GM12878 (cell line): Measurements from ENCODE around the gene PNRC1. TPM values are rescaled to one million over a fixed set of nuclear protein-coding genes. Genes with fewer than 3 reads are reported as not detected.

Experiments
- ATAC-seq: fragments of 200-7000 bp; cut with Tn5 transposase; 3 replicates; pipeline ENCODE4 v1.9.1; 2020; ENCODE audit warnings: mild to moderate bottlenecking, moderate library complexity
- BruUV-seq: library from RNA; stranded (reverse); fragments of 400-500 nt; replicated peaks from 2 replicates; lab custom pipeline; 2021; lab: Mats Ljungman, UMichigan
- CTCF ChIA-PET: fragments of 300-600 bp; sonication (Branson Sonifier 250); formaldehyde crosslinking; extraction: SDS; loops from one replicate; lab custom pipeline; 2021; ENCODE audit warnings: inconsistent platforms; lab: Yijun Ruan, JAX
- POLR2A ChIA-PET: fragments of 350-600 bp; formaldehyde crosslinking; extraction: SDS; loops from one replicate; lab custom pipeline; 2021; ENCODE audit warnings: inconsistent platforms; lab: Charles Lee
- RAD21 ChIA-PET: fragments of 300-600 bp; sonication (Branson Sonifier 250); formaldehyde crosslinking; loops from one replicate; lab custom pipeline; 2023; ENCODE audit warnings: antibody characterized with exemption; ENCODE audit not compliant: unreplicated experiment; lab: Charles Lee
- SMC1A ChIA-PET: fragments of 300-600 bp; sonication (Branson Sonifier 250); formaldehyde crosslinking; loops from one replicate; lab custom pipeline; 2023; ENCODE audit not compliant: unreplicated experiment, uncharacterized antibody; lab: Charles Lee
- DNase-seq: peaks from one replicate; pipeline ENCODE4 v3.0.0-alpha.2; 2011; ENCODE audit warnings: low read depth, low spot score
- FAIRE-seq: peaks from 3 replicates; lab custom pipeline; 2011; peaks lifted over from hg19 to GRCh38; lab: Jason Lieb, UNC
- H2AFZ ChIP-seq: 2 replicates; pipeline ENCODE4 v1.6.0; 2011; ENCODE audit warnings: low read depth, low read length, control low read depth; ENCODE audit not compliant: control insufficient read depth
- H3K27ac ChIP-seq: 2 replicates; pipeline ENCODE4 v1.5.1; 2011; ENCODE audit warnings: control low read depth; ENCODE audit not compliant: control insufficient read depth, insufficient read depth
- H3K27me3 ChIP-seq, 2 experiments: replicated peaks in 1 of 2; 2 replicates each; pipeline versions ENCODE4 v1.6.0 to v1.6.1; 2011; ENCODE audit warnings: low read length in 1 of 2; ENCODE audit not compliant: control insufficient read depth in 2 of 2, insufficient read depth in 2 of 2
- H3K36me3 ChIP-seq, 2 experiments: 2 replicates each; pipeline ENCODE4 v1.5.1; 2011; ENCODE audit warnings: low read length in 1 of 2; ENCODE audit not compliant: control insufficient read depth in 2 of 2, insufficient read depth in 2 of 2
- H3K4me1 ChIP-seq: 2 replicates; pipeline ENCODE4 v1.6.1; 2011; ENCODE audit warnings: mild to moderate bottlenecking, low read length, moderate library complexity, mixed read lengths; ENCODE audit not compliant: control insufficient read depth, insufficient read depth
- H3K4me2 ChIP-seq: 2 replicates; pipeline ENCODE4 v1.6.0; 2011; ENCODE audit warnings: control low read depth; ENCODE audit not compliant: control insufficient read depth, insufficient read depth
- H3K4me3 ChIP-seq: fragments of 200-600 bp; sonication (generic); 2 replicates; pipeline ENCODE4 v1.5.1; 2016
- H3K79me2 ChIP-seq: 2 replicates; pipeline ENCODE4 v1.6.0; 2011; ENCODE audit warnings: low read length; ENCODE audit not compliant: control insufficient read depth, insufficient read depth
- H3K9ac ChIP-seq: 2 replicates; pipeline ENCODE4 v1.8.0; 2011; ENCODE audit warnings: low read length, control low read depth, mixed read lengths; ENCODE audit not compliant: control insufficient read depth, insufficient read depth
- H3K9me3 ChIP-seq: replicated peaks from 3 replicates; pipeline ENCODE4 v1.5.1; 2011; ENCODE audit warnings: mild to moderate bottlenecking, low read length; ENCODE audit not compliant: control insufficient read depth, insufficient read depth
- H4K20me1 ChIP-seq: 2 replicates; pipeline ENCODE4 v1.6.0; 2011; ENCODE audit not compliant: control insufficient read depth, insufficient read depth
- ATF2 ChIP-seq: IDR thresholded peaks from 2 replicates; pipeline ENCODE4 v1.6.1; 2012; ENCODE audit warnings: low read length, inconsistent platforms
- CBX3 ChIP-seq: fragments of 200-600 bp; sonication (generic); IDR thresholded peaks from 2 replicates; pipeline ENCODE4 v1.6.1; 2016; ENCODE audit warnings: low read depth, borderline replicate concordance
- HCFC1 ChIP-seq: fragments of 150-350 bp; IDR thresholded peaks from 2 replicates; pipeline ENCODE4 v1.6.1; 2014; ENCODE audit warnings: low read length
- IKZF1 ChIP-seq: fragments of 450-650 bp; conservative IDR thresholded peaks from 2 replicates; pipeline ENCODE4 v1.6.1; 2017; ENCODE audit warnings: antibody characterized with exemption, mild to moderate bottlenecking
- IRF5 ChIP-seq: fragments of 450-650 bp; IDR thresholded peaks from 2 replicates; pipeline ENCODE4 v1.6.1; 2017; ENCODE audit warnings: borderline replicate concordance
- NBN ChIP-seq: fragments of 450-650 bp; IDR thresholded peaks from 2 replicates; pipeline ENCODE4 v1.6.1; 2016
- NR2C2 ChIP-seq: IDR thresholded peaks from 2 replicates; pipeline ENCODE4 v1.6.1; 2011; ENCODE audit warnings: borderline replicate concordance, low read depth; ENCODE audit not compliant: control insufficient read depth, insufficient read length
- PML ChIP-seq: IDR thresholded peaks from 2 replicates; pipeline ENCODE4 v1.6.1; 2012; ENCODE audit warnings: low read length, inconsistent platforms
- SIX5 ChIP-seq: IDR thresholded peaks from 2 replicates; pipeline ENCODE4 v1.6.1; 2011; ENCODE audit warnings: mild to moderate bottlenecking, low read depth, low read length, moderate library complexity; ENCODE audit not compliant: severe bottlenecking
- SREBF1 ChIP-seq: IDR thresholded peaks from 2 replicates; pipeline ENCODE4 v1.6.1; 2012; ENCODE audit warnings: mild to moderate bottlenecking, low read length
- SREBF2 ChIP-seq: IDR thresholded peaks from 2 replicates; pipeline ENCODE4 v1.6.1; 2012; ENCODE audit warnings: mild to moderate bottlenecking, low read length
- ZBTB40 ChIP-seq: fragments of 450-650 bp; IDR thresholded peaks from 2 replicates; pipeline ENCODE4 v1.6.1; 2016; ENCODE audit warnings: mild to moderate bottlenecking, moderate library complexity, borderline replicate concordance
- ZNF687 ChIP-seq: fragments of 450-650 bp; IDR thresholded peaks from 2 replicates; pipeline ENCODE4 v1.6.1; 2017; ENCODE audit warnings: mild to moderate bottlenecking, moderate library complexity
- WGBS: methylation state at CpG from one replicate; pipeline ENCODE4 v1.1.6; 2016; ENCODE audit warnings: low lambda C conversion rate; ENCODE audit not compliant: insufficient replicate concordance, insufficient coverage; ENCODE audit errors: missing lambda C conversion rate; 5-methylcytosine and 5-hydroxymethylcytosine counted together
- in situ Hi-C: fragments of 300-500 bp; cut with MboI; formaldehyde crosslinking; loops from 9 replicates; pipeline ENCODE4 v1.14.3; 2018; ENCODE audit warnings: mixed read lengths
- intact Hi-C: fragments of 100-400 bp; cut with micrococcal nuclease; formaldehyde crosslinking; loops from one replicate; pipeline ENCODE4 v1.14.2; 2022; ENCODE audit not compliant: unreplicated experiment
- polyA plus RNA-seq, 11 experiments: library from polyadenylated mRNA; depleted of rRNA in 4 of 11; unstranded in 6 of 11; stranded (reverse) in 5 of 11; fragments of >200 nt; fragmentation: Nextera tagmentation in 4 of 11; fragmentation: Illumina TruSeq in 1 of 11; extraction: Ambion mirVana in 4 of 11; extraction: Trizol in 1 of 11; gene quantifications; 1 replicate in 1 of 11; 2 replicates in 10 of 11; pipeline versions ENCODE4 v1.2.1 to v1.2.3, GENCODE V29; 2011 to 2016; ENCODE audit warnings: inconsistent platforms in 2 of 11, missing spikeins in 2 of 11, low read depth in 1 of 11
- total RNA-seq, 4 experiments: library from RNA; depleted of rRNA in 3 of 4; stranded (reverse); fragments of >200 nt in 3 of 4; fragmentation: Illumina TruSeq in 1 of 4; extraction: Trizol in 1 of 4; gene quantifications; 2 replicates each; pipeline versions ENCODE4 v1.2.1 to v1.2.3, GENCODE V29; 2013 to 2021

Gene PNRC1
- total and polyA plus RNA-seq, 10 of the 15 experiments (the other 5 are each of a cell fraction or from before 2014, with no cell fraction given), result 7.6 to 66.0 (median 33.1) TPM

GRCh38 chr6:89051676-89052075 is 28.9 kb upstream of the PNRC1 start:
- Histone ChIP-seq H3K9me3 (no peaks in the 10 kb centered on the region), H3K79me2 (no peaks in the 10 kb centered on the region), H3K4me2 (no peak overlapping the region), H3K9ac (no peak overlapping the region), H3K27me3 (no peaks in the 10 kb centered on the region), H3K4me1 (no peaks in the 10 kb centered on the region), H3K36me3 (no peaks in the 10 kb centered on the region), H3K4me3 (no peak overlapping the region), H2AFZ (no peak overlapping the region), H3K27ac (no peak overlapping the region), H4K20me1 (no peaks in the 10 kb centered on the region)
- POLR2A ChIA-PET, result interaction anchor here (0.6 kb wide), 1 partner anchor 19 kb away, joined by 4 read pairs; no protein-coding TSS in a partner anchor
- RAD21 ChIA-PET, result no interaction called here
- ATAC-seq, result no peak
- CTCF ChIA-PET, result no interaction called here
- no peak for FAIRE-seq
- SMC1A ChIA-PET, result no interaction called here
- WGBS, result 33% methylated on average over 3 of the region's 3 CpGs
- in situ Hi-C loops, result no loop called here
- intact Hi-C loops, result no loop called here
- BruUV-seq, result no TSS peak
- DNase-seq, result no peak
- TF ChIP-seq NBN (no peak), NR2C2 (no peak), SREBF2 (no peak), PML (no peak), ATF2 (no peak), IRF5 (no peak), CBX3 (no peak), ZNF687 (no peak), IKZF1 (no peak), ZBTB40 (no peak), SREBF1 (no peak), SIX5 (no peak), HCFC1 (no peak)
